Colonic mucosa (tissue), 4 donors: ENCODE data around the gene MYH9. TPM values are rescaled to one million over a fixed set of nuclear protein-coding genes. Genes with fewer than 3 reads are reported as not detected.
A peak's percentile ranks its signal among the peaks of the same experiment; 100 is the strongest.

Experiments used
- DNase-seq: peaks from one replicate; pipeline ENCODE4 v3.0.0-alpha.2; 2020
- H3K27ac ChIP-seq: fragments of 200-600 bp; one replicate; pipeline ENCODE4 v1.8.0; 2021
- H3K27me3 ChIP-seq: fragments of 200-600 bp; one replicate; pipeline ENCODE4 v1.8.0; 2021
- H3K36me3 ChIP-seq: fragments of 200-600 bp; one replicate; pipeline ENCODE4 v1.8.0; 2021
- H3K4me1 ChIP-seq: fragments of 200-600 bp; one replicate; pipeline ENCODE4 v1.8.0; 2021; ENCODE audit warnings: mild to moderate bottlenecking
- H3K4me3 ChIP-seq: fragments of 200-600 bp; one replicate; pipeline ENCODE4 v1.8.0; 2021
- H3K9ac ChIP-seq, 2 donors: one replicate each; pipeline ENCODE4 v1.7.0; 2013; ENCODE audit warnings: control low read depth in 2 of 2, low read depth in 2 of 2, low read length in 2 of 2
- H3K9me3 ChIP-seq: fragments of 200-600 bp; one replicate; pipeline ENCODE4 v1.8.0; 2021
- intact Hi-C: fragments of 100-400 bp; cut with DNase I; formaldehyde crosslinking; loops from one replicate; pipeline ENCODE4 v1.14.1; 2022
- total RNA-seq, 2 donors: library from RNA; stranded (reverse); fragmentation: NEBNext Ultra II Directional in 1 of 2; extraction: Animal tissue kit (Norgen Biotek cat#: 25700) in 1 of 2; gene quantifications; one replicate each; pipeline ENCODE4 v1.2.1, GENCODE V29; 2021
- TF ChIP-seq, protein P1 (sequence below): fragments of 200-600 bp; IDR thresholded peaks from one replicate; pipeline ENCODE4 v1.8.0; 2022; ENCODE audit warnings: antibody characterized with exemption, mild to moderate bottlenecking
- donor health status: healthy.
- donor health status: DM: no; HTN: no; CAD: no.
- donor health status: DM: no; HTN: no; CAD: no.

Gene MYH9
- total RNA-seq, 2 donors from 2014 or later, result 711 to 719 TPM

DNA sequence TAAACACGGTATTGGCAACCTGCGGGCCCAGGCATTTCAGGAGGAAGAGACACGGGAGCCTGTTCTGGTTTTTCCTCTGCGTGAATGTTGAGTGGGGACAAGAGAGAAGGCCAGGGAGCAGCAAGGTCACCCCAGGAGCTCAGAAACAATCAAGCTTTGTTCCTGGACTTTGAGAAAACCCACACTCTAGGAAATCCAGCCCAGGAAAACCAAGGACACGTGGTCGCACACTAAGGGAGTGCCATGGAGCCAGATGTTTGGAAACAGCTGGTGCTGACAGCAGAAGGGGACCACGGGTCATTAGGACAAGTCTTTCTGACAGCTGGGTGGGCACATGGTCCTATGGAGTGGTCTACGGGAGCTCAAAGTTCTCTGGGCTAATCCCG is 44.1 kb downstream of the MYH9 start:
- intact Hi-C loops, result no loop called here
- no peak for DNase-seq
- Histone ChIP-seq H3K4me1 (peaks cover 21% of the 10 kb centered on the region), H3K4me3 (no peak overlapping the region), H3K9ac (no peak overlapping the region), H3K36me3 (peaks cover 17% of the 10 kb centered on the region), H3K27me3 (no peaks in the 10 kb centered on the region), H3K9me3 (no peaks in the 10 kb centered on the region), H3K27ac (peak overlapping the region; percentile 48)
- TF ChIP-seq, protein P1, sequence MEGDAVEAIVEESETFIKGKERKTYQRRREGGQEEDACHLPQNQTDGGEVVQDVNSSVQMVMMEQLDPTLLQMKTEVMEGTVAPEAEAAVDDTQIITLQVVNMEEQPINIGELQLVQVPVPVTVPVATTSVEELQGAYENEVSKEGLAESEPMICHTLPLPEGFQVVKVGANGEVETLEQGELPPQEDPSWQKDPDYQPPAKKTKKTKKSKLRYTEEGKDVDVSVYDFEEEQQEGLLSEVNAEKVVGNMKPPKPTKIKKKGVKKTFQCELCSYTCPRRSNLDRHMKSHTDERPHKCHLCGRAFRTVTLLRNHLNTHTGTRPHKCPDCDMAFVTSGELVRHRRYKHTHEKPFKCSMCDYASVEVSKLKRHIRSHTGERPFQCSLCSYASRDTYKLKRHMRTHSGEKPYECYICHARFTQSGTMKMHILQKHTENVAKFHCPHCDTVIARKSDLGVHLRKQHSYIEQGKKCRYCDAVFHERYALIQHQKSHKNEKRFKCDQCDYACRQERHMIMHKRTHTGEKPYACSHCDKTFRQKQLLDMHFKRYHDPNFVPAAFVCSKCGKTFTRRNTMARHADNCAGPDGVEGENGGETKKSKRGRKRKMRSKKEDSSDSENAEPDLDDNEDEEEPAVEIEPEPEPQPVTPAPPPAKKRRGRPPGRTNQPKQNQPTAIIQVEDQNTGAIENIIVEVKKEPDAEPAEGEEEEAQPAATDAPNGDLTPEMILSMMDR, result no peak

DNA sequence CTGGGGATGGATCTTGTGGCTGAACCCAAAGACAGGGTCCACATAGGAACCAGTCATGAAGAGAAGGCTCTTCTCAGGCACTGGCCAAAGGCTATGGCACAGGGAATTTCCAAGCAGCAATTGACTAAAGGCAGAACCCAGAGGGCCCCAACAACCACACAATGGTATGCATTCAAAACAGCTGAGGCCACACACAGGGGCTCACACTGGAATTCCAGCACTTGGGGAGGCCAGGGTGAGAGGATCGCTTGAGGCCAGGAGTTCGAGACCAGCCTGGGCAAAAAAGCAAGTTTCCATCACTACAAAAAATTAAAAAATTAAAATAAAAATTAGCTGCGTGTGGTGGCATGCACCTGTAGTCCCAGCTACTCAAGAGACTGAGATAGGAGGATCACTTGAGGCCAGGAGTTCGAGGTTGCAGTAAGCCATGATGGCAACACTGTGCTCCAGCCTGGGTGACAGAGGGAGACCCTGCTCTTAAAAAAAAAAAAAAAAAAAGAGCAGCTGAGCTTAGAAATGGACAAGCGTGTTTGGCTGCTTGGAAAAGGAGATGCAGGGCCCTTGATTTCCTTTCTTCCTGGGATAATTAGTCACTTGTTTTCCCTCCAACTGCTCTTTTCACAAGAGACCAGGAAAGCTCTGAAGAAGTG is 44.6 kb downstream of the MYH9 start:
- TF ChIP-seq, protein P1, result no peak
- Histone ChIP-seq H3K27me3 (no peaks in the 10 kb centered on the region), H3K9ac (no peak overlapping the region), H3K4me3 (no peak overlapping the region), H3K36me3 (peaks cover 22% of the 10 kb centered on the region), H3K4me1 (peaks cover 21% of the 10 kb centered on the region), H3K9me3 (no peaks in the 10 kb centered on the region), H3K27ac (peak overlapping the region; percentile 48)
- DNase-seq, result no peak
- intact Hi-C loops, result no loop called here

DNA sequence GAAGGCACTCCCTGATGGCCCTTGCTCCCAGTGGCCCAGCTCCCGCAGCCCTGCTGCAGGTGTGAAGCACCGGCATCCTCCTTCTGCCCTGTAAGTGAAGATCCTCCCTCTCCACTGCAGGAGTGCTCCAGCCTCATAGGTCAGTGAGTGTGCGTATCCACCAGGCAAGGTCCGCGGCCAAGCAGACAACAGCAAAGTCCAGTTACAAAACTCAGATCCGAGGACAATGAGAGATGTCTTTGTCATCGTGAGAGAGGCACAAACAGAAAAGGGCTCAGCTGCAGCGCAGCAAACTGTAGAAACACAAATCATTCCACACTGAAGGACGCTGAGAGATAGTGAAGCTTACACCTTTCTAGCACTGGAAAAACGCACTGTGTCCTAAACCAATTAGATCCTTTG is 46.1 kb downstream of the MYH9 start:
- H3K9ac ChIP-seq, result no peak overlapping the region
- TF ChIP-seq, protein P1, result no peak
- no peaks in the 10 kb centered on the region for H3K27me3 ChIP-seq
- H3K36me3 ChIP-seq, result peaks cover 18% of the 10 kb centered on the region
- intact Hi-C loops, result no loop called here
- no peaks in the 10 kb centered on the region for H3K9me3 ChIP-seq
- no peak for DNase-seq
- peaks cover 17% of the 10 kb centered on the region for H3K4me1 ChIP-seq
- no peak overlapping the region for H3K27ac ChIP-seq
- no peak overlapping the region for H3K4me3 ChIP-seq

DNA sequence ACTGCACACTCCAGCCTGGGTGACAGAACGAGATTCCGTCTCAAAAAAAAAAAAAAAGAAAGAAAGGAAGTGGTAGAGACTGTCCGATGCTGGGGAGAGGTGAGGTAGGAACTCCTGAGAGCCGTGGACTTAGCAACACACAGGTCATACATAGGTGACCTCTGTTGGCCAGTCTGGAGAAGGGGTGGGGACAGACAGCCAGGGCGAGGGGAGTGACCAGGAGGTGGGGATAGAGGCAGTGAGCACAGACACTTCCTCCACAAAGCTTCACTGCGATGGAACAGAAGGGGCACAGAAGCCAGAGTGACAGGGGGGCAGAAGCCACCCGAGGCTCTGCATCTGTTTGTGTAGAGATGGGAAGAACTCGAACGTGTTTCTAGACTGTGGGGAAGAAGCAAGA is 47.1 kb downstream of the MYH9 start:
- H3K4me1 ChIP-seq, result peaks cover 18% of the 10 kb centered on the region
- DNase-seq, result no peak
- H3K9me3 ChIP-seq, result no peaks in the 10 kb centered on the region
- H3K4me3 ChIP-seq, result no peak overlapping the region
- no peak overlapping the region for H3K9ac ChIP-seq
- intact Hi-C loops, result no loop called here
- H3K36me3 ChIP-seq, result peaks cover 25% of the 10 kb centered on the region
- TF ChIP-seq, protein P1, result no peak
- H3K27ac ChIP-seq, result peak overlapping the region; percentile 15
- H3K27me3 ChIP-seq, result no peaks in the 10 kb centered on the region

DNA sequence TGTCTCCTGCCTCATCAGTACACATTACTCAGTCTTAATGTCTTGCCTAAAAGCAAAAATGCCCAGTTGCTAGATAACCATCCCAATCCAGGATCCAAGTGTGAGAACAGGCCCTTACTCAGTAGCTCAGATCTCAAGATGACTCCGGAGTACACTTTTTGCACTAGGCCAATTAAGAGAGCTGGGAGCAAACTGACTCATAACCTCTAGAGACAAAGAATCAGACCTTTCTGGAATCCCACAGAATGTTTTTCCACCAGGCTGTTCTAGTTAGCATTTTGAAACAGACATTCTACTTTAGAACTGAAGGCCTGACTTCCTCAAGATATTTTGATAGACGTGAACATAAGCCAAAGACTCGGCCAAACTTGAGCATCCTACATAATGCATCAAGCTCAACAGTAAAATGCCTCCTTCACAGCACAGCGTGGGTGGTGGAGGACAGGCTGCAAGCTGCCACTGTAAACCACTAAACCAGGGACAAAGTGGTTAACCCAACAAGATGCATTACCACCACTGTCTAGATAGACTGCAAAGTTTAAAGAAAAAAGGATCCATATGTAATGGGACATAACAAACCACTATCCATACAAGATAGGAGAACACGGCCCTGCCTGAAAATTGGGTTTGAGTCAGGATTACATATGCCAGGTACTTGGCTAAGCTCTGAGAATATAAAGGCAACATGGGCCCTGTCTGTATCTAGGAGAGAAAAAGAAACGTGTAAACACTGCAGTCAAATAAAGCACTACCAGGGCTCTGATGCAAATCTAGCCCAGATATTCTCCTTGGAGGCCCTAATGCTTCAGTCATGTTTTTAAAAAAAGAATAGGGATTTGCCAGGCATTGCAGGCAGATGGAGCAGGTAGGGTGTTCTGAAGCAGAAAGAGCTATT is 48.3 kb downstream of the MYH9 start:
- Histone ChIP-seq H3K27me3 (no peaks in the 10 kb centered on the region), H3K36me3 (peaks cover 25% of the 10 kb centered on the region), H3K4me1 (peaks cover 20% of the 10 kb centered on the region), H3K9me3 (no peaks in the 10 kb centered on the region), H3K27ac (peak overlapping the region; percentile 26), H3K4me3 (no peak overlapping the region), H3K9ac (no peak overlapping the region)
- DNase-seq, result no peak
- intact Hi-C loops, result no loop called here
- TF ChIP-seq, protein P1, result no peak
